TTC549 (cell line): Measurements from ENCODE around the gene MUSK.
"Not testable (repeated sequence)": the region's sequence is repeated elsewhere in the genome, so short reads cannot be mapped to it uniquely, and the experiment has no call there.

Experiments used
- FAIRE-seq: peaks from 2 replicates; lab custom pipeline; 2012; peaks lifted over from hg19 to GRCh38; lab: Jason Lieb, UNC

The MUSK gene

DNA sequence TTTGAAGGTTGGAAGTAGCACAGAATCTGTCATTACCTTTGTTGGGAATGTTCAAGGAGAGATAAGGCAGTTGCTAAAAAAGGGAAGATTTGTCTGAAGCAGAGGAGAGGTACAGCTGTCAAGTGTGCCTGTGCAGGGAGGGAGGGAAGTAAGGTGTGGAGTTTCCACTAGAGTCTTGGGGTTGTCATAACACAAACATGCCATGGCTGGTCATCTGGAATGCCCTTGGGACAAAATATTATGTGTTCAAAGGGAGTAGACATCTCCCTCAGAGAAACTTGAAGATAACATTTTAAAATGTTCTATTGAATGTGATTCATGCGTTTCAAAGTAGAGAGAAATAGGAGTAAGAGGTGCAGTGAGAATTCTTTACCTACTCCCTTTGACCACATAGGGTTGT, 95.0 kb downstream of the MUSK start:
- no peak for FAIRE-seq

DNA sequence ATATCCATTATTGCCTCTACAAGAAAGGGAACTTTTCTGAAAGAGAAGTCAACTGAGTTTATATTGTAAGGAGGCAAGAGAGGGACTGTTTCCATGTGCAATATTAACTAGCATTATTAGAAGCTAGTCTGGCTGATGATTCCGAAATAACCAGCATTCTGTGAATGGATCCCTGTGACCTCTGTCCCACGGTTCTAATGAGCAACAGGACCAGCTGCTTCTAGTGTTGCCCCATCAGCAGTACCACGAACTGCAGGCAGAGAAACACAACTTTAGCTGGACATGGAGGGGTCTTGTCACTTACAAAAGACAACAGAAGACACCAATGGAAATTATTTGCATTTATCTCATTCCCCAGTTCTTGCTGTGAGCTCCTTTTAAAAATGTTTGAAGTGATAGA, 95.4 kb downstream of the MUSK start:
- FAIRE-seq, result no peak

DNA sequence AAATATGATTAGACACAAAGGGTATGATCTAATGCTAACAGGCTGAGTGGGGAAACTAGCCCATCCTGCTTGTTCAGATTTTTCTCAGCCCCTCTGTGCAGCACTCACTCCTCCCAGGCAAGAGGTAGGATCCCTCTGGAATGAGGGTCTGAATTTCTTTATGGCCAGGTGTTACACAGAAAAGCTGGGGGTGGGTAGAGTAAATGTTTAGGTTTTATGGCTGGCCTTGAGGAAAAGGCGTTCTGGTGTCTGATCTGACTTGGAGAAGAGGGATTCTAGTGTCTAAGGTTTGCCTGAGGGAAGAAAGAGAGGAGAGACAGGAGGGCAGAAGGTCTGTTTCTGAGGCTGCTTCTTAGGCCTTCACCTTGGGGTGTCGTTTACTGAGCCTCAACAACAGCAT, 97.3 kb downstream of the MUSK start:
- FAIRE-seq, result no peak

DNA sequence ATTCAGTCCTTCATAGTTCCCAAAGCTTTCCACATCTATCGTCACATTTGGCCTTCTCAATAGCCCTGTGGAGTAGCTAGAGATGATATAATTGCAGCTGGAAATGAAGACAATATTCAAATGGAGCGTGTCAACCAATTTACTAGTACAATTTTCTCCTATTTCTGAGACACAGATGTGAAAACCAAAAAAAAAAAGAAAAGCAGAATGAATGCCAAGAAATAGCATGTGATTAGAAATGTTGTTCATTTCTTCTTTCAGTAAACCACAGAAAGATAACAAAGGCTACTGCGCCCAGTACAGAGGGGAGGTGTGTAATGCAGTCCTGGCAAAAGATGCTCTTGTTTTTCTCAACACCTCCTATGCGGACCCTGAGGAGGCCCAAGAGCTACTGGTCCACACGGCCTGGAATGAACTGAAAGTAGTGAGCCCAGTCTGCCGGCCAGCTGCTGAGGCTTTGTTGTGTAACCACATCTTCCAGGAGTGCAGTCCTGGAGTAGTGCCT, 99.0 kb downstream of the MUSK start:
- no peak for FAIRE-seq

DNA sequence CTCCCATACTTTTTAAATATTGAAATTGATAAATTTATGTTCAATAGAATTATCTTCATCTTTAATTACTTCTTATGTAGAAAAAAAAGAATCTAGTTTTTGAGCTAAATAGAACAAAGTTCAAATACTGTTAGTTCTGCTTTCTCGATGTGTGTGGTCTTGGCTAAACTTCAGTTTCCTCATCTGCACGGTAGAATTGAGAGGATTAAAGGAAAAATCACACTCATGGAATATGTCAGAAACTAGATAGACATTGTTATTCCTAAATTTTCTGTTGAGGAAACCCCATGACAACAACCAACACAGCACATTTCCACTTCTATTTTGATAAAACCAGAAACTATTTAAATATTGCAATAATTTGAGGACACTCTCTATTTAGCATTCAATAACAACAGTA, 100.3 kb downstream of the MUSK start:
- no peak for FAIRE-seq

DNA sequence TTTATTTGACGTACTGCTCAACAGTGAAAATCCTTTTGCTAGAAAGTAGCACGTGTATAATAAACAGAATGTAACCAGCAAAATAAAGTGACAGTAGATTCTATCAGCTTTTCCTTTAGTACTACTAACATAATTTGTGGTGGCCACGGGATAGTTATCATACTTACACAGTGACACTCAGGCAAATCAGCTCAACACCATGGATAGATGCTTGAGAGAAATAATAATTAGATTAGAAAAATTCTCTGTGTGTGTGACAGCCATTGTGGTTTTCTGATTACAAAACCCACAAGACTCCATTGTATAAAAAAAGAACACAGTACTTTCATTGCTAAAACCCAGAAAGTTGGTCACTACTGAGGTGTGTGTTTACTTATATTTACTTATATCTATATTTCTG, 101.1 kb downstream of the MUSK start:
- no peak for FAIRE-seq

DNA sequence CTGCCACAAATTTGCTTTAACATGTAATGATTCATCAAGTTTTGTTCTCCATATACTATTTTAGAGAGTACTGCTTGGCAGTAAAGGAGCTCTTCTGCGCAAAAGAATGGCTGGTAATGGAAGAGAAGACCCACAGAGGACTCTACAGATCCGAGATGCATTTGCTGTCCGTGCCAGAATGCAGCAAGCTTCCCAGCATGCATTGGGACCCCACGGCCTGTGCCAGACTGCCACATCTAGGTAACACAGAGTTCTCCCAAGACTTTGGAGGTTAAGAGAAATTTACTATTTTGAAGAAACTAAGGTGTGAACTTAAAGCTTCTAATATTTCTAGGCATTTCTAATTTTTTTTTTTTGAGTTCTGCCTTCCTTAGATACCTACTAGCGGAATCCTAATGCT, 107.1 kb downstream of the MUSK start:
- no peak for FAIRE-seq

DNA sequence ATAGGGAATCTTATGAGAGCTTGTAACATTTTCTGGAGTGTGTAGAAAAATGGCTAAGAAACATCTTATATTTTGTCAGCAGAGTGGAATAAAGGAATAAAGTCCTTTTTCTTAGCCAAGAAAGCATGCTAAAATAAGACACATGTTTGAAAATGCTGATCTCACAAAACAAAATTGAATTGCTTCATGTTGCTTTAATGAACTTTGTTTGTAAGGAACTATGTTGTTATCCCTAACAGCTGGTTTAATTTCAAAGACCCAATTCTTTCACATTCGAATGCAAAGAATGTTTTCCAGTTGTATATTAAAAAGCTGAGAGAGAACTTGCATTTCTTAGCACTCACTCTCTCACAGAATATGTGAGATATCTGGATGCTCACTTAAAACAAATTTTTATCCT, 107.6 kb downstream of the MUSK start:
- FAIRE-seq, result no peak

DNA sequence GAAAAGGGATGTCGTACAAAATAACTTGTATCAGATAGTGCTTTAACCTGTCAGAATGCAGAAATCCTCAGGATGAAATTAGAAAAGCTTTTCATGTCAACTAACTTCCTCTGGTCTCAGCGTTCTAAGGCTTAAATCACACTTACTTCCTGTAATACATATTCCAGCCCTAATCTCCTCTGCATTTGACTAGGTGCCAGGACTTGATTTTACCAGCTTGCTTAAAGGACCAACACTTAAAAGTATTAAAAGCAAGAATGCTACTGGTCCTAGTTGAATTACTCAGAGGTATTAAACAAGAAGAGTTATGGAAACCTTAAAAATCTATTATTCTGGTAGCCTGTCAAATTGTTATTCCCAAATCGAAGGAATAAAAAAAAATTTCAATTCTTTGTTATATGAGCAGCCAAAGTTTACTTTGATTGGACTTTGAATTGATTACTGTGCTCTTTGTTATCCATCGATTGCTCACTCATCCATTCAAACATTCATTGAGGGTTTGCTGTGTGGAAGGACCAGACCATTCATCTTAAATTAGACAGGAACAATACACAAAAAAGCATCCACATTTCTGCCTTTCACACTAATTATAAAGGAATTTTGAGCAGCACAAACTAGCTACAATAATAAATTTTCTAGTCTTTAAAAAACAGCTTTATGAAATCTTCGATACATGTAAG, 108.7 kb downstream of the MUSK start:
- no peak for FAIRE-seq

DNA sequence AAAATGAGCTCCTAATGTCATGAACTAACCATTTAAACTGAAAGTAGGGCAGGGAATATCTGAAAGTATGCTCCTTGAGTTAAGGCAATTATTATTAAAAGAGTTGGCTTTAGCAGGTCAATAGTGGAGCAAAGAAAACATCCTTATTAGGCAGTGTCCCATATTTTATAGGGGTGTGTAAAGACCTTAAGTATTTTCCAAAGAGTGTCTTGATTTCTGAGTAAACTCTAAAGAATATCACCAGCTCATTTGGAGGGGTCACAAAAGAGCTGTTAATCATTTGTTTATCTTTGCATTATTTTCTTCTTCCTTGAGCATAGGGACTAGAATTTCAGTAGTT, 109.3 kb downstream of the MUSK start:
- no peak for FAIRE-seq

DNA sequence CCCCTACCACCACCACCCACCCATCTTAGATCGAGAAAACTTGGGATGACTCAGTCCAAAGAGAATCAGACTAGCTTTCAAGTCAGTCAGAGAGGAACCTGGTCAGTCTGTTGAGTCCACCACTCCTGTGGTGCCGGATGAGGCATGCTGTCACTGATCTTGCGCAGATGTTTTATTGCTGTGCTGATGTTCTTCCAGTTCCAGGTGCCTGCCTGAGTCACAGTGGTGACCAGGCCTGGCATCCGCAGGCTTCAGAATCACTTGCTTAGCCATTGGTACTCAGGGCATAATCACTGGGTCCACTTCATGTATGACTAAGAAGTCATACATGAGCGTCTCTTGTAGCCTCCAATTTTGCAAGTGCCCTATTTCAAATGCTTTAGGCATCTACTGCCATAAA, 114.1 kb downstream of the MUSK start:
- FAIRE-seq, result no peak

DNA sequence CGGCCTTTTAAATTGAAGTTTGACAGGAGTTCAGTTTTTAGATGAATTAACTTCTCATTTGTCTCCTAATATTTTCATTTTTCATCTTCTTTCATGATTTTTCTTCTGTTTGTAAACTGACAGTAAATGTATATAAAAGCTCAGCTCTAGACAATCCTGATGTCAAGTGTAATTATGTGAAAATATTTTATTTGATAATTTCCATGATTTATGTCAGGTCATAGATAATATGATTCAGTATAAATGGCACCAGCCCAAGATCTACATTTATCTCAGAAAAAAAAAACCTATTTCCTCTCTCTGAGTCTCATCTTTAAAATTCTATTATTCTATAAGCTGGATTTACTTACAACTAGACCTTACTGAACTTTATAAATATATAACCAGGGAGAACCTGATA, 115.7 kb downstream of the MUSK start:
- no peak for FAIRE-seq

DNA sequence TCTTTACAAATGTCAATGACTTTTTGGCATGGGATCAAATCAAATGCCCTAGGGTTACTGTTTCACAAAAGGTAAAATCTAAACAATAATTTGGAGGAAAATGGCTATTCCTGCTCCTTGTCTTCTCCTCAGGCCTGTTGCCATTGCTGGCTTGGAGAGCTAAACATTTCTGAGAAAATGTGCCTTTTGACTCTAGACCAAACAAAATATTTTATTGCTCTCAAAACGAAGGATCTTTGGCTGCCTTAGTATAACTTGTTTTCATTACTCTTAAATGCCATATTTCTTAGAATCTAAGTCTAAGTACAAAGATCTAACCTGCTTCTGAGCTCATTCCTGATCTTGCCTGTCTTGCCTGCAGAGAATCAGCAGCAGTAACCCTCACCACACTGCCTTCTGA, 116.6 kb downstream of the MUSK start:
- no peak for FAIRE-seq

DNA sequence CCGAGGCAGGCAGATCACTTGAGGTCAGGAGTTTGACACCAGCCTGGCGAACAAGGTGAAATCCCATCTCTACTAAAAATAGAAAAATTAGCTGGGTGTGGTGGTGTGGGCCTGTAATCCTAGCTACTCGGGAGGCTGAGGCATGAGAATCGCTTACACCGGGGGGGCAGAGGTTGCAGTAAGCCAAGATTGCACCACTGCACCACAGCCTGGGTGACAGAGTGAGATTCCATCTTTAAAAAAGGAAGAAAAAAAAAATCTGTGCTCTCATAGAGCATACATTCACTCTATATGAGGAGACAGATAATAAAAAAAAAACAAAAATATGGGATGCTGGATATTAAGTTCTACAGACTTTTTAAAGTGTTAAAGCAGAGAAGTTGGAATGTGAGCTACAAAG, 119.8 kb downstream of the MUSK start:
- FAIRE-seq, result not testable (repeated sequence)

DNA sequence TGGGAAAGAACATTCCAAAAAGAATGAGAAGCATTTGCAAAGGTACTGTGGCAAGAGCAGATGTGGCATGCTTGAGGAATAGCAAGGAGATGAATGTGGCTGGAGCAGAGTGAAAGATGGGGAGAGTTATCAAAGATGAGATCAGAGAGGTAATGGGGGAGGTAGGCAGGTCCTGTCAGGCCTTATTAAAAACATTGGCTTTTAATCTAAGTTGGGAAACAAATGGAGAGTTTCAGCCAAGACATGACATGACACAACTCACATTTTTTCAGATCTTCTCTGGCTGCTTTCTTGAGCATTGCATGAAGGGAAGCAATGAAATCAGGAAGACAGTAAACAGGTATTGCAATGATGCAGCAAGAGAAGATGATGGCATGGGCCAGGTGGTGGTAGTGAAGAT, 120.3 kb downstream of the MUSK start:
- FAIRE-seq, result no peak

DNA sequence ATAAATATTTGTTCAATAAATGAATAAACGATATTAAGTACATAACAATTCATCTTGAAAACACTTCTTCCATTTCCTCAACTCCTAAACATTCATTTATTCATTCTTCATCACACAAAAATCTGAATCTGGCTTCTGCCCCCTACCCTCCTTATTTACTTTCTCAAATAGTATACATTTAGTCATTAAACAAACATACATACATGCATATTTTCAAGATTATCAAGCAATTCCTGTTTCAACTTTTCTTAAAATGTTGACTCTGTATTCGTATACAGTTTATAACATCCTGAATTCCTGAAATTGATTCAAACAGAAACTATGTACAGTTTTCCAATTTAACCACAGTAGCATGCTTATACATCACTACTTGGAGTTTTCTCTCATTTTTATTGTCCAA, 129.0 kb downstream of the MUSK start:
- FAIRE-seq, result no peak

DNA sequence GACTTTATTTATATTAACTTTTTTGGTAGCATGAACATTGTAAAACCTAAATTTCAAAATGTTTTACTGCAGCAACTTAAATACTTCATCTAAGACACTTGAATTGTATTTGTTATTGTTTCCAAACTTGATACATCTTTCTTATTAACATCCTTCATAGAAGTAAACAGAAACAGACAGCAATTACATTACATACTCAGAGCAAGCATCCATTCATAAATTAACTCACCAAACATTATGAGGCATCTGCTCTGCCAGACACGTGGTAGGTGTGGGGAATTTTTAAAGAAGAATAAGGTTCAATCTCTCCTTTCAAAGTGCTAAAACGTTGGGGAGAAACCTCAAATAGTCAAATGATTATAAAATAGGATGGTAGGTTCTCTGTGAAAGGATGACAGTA, 130.8 kb downstream of the MUSK start:
- FAIRE-seq, result no peak

DNA sequence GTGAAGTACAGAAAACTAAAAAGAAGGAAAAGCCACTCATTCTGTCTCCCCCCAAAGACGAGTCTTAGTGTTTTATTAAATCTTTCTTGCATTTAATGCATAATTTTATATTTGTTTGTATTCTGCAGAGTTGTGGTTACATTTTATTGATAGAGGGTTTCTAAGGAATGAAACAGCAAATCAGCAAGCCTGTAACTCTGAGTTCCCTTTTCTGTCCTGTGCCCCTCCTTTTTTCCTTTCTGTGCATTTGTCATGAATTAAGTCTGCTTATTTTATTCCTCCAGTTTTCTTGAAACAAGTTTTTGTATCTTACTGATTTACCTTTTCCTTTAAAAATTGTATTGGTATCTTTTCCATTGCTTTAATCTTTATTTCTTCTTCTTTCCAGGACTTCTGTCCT, 132.8 kb downstream of the MUSK start:
- FAIRE-seq, result no peak

DNA sequence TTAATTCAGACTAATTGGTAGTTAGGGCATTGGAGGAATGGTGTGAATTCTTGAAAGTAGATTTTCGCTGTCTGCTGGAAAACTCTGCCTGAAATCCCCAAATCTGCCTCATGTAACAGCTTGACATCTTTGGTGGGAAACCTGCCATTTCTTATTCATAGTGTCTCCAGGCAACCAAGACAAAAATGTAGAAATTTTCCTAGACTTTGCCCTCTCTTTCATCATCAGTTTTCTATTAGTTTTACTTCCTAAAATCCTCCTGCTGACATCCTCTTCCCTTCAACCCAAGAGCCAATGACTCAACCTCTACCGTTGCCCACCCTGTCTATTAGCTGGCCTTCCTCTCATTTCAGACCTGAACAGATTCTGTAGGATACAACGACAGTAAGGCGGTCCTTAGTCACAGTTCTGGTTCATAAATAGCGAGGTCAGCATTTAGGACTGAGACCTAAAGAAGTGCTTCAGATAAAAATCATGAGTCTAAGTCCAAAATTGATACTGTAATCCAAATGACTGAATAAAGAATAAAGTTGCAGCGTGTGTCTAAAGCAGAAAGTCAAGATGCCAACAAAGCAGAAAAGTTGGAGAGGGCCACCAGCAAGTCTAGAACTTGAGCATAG, 133.9 kb downstream of the MUSK start:
- no peak for FAIRE-seq

DNA sequence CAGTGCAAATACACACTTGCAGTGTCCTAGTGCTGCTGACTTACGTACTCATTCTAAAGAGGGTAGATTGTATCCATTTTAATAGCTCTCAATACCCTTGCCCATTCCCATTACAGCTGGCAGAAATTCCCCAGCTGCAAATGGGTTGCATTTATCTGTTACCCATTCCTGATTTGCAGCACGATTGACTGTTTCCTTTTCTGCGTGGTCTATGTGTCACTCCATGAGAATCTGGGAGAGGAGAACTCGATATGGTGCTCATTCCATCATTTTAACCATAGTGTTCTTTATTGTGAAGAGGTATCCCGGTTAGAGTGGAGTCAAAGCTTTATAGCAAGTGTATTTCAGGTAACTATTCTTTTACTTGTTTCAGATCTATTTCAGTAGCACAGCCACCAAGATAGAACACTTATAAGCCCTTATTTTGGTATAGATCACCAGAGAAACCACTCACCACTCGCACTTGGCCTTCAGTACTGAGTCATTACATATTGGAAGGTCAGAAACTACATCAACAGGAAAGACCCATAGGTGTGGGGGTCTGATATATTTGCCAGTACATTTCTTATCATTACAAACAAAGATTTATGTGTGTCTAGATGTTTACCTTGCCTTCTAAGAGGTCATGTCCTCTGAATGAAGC, 139.5 kb downstream of the MUSK start:
- FAIRE-seq, result no peak

DNA sequence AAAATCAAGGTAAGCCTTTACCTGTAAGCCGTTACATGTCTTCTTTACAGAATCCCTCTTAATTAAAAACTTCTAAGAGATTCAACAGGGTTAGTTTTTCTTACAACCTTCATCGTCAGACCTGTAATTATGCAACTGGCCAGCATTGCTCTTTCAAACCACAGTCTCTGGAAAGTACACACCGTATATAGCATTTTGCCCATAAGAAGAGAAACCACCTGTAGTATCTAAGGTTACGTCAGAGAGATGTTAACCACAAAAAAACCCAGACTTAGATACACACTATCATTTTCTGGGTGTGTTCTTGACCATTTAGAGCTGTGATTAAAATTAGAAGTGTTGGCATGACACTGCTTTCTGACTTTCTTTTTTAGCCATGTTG, 140.0 kb downstream of the MUSK start:
- no peak for FAIRE-seq

DNA sequence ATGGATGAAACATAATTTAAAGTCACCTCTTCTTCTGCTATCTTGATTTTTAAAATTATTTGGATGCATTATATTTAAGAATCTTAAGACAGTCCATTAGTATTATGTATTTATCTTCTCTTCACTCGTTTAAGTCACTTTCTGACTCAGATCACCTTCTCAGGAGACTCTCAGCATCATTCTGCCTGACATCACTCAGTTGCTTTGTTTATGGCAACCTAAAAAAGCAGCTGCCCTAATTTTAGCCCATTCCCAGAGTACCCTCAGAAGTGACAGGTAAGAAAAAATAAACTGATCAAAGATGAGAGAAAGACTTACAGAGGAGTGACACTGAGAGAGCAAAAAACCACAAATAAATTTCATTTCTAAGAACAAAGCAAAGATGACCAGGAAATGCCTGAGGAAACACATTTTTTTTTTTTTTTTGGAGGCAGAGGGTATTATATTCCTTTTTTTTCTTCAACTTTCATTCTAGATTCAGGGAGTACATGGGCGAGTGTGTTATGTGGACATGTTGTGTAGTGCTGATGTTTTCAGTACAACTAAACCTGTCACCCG, 140.5 kb downstream of the MUSK start:
- no peak for FAIRE-seq

DNA sequence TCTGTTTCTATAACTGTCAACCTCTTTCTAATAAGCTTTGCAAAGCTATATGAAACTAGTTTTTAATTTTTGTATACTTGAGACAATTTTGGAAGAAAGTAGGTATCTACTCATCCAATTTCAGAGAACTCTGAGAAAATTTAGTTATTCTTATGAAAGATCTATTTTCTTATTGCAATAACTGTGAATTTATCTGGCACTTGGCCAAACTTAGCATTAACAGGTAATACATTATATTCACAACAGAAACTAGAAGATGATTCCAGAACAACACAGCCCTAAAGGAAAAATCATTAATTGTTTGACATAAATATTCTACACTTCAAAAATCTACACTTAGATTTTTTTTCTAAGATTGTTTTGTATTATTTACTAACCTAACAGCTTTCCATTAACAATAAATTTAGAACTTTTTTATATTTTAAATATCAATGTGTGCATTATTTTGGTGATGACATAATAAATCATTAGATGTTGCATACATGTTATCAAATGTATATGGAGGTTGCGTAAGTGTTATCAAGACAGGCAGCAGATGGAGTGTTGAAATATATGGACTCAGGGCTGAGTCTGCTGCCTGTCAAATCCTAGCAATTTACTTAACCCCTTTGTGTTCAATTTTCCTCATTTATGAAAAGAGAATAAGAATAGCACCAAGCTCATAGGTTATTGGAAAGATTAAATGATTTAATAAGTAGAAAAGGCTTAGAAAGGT, 141.8 kb downstream of the MUSK start:
- FAIRE-seq, result no peak
